IMR-90 (cell line): Measurements from ENCODE around the gene CDRT4. TPM values are rescaled to one million over a fixed set of nuclear protein-coding genes. Genes with fewer than 3 reads are reported as not detected.

Experiments used
- ATAC-seq: fragments of 200-7000 bp; cut with Tn5 transposase; 2 replicates; pipeline ENCODE4 v1.9.1; 2020; ENCODE audit warnings: low read depth, mild to moderate bottlenecking, moderate library complexity
- BruUV-seq: library from RNA; stranded (reverse); fragments of 400-500 nt; replicated peaks from 2 replicates; lab custom pipeline; 2021; lab: Mats Ljungman, UMichigan
- CTCF ChIA-PET: fragments of 300-600 bp; formaldehyde crosslinking; extraction: SDS; loops from one replicate; lab custom pipeline; 2021; ENCODE audit warnings: antibody characterized with exemption; lab: Yijun Ruan, JAX
- POLR2A ChIA-PET: fragments of 300-600 bp; sonication (Branson Sonifier 250); formaldehyde crosslinking; loops from one replicate; lab custom pipeline; 2022; ENCODE audit warnings: antibody characterized with exemption; ENCODE audit not compliant: unreplicated experiment; lab: Charles Lee
- DNase-seq: peaks from one replicate; pipeline ENCODE4 v3.0.0; 2013
- H2AFZ ChIP-seq: replicated peaks from 2 replicates; pipeline ENCODE3; 2013; ENCODE audit warnings: low read length, mild to moderate bottlenecking; ENCODE audit not compliant: poor library complexity
- H2AK5ac ChIP-seq: 2 replicates; pipeline ENCODE4 v1.6.1; 2013; ENCODE audit warnings: low read depth, low read length, inconsistent platforms
- H2AK9ac ChIP-seq: replicated peaks from 2 replicates; pipeline ENCODE3; 2013; ENCODE audit warnings: mild to moderate bottlenecking, low read depth, low read length, moderate library complexity; ENCODE audit not compliant: poor library complexity
- H2BK120ac ChIP-seq: 2 replicates; pipeline ENCODE4 v1.6.1; 2013; ENCODE audit warnings: low read depth, low read length, inconsistent platforms
- H2BK15ac ChIP-seq: 3 replicates; pipeline ENCODE4 v1.6.1; 2013; ENCODE audit warnings: low read depth, low read length, inconsistent platforms
- H2BK20ac ChIP-seq: 2 replicates; pipeline ENCODE4 v1.6.1; 2013; ENCODE audit warnings: low read depth, mild to moderate bottlenecking, inconsistent platforms, low read length, moderate library complexity
- H2BK5ac ChIP-seq: 2 replicates; pipeline ENCODE4 v1.6.1; 2013; ENCODE audit warnings: mild to moderate bottlenecking, low read depth, low read length, inconsistent platforms; ENCODE audit not compliant: poor library complexity, severe bottlenecking
- H3K14ac ChIP-seq: replicated peaks from 2 replicates; pipeline ENCODE4 v1.6.1; 2013; ENCODE audit warnings: low read depth, low read length, inconsistent platforms
- H3K18ac ChIP-seq: 2 replicates; pipeline ENCODE4 v1.6.1; 2013; ENCODE audit warnings: low read depth, low read length, control low read depth
- H3K23ac ChIP-seq: 2 replicates; pipeline ENCODE4 v1.6.1; 2013; ENCODE audit warnings: low read depth, low read length, inconsistent platforms
- H3K27ac ChIP-seq: 2 replicates; pipeline ENCODE4 v1.5.1; 2013; ENCODE audit warnings: mild to moderate bottlenecking, control low read depth, low read length; ENCODE audit not compliant: insufficient read depth
- H3K27me3 ChIP-seq: 2 replicates; pipeline ENCODE4 v1.6.1; 2013; ENCODE audit warnings: low read length; ENCODE audit not compliant: control insufficient read depth, insufficient read depth
- H3K36me3 ChIP-seq: 2 replicates; pipeline ENCODE4 v1.6.1; 2013; ENCODE audit warnings: low read length, mixed read lengths; ENCODE audit not compliant: control insufficient read depth, insufficient read depth
- H3K4ac ChIP-seq: 2 replicates; pipeline ENCODE4 v1.6.1; 2013; ENCODE audit warnings: low read depth, low read length, inconsistent platforms
- H3K4me1 ChIP-seq: 2 replicates; pipeline ENCODE4 v1.6.1; 2013; ENCODE audit warnings: low read length, mixed read lengths; ENCODE audit not compliant: control insufficient read depth, insufficient read depth
- H3K4me2 ChIP-seq: 2 replicates; pipeline ENCODE4 v1.6.1; 2013; ENCODE audit warnings: low read depth, mild to moderate bottlenecking, control low read depth, low read length, moderate library complexity
- H3K4me3 ChIP-seq: 2 replicates; pipeline ENCODE4 v1.5.1; 2013; ENCODE audit warnings: low read depth, mild to moderate bottlenecking, control low read depth, low read length, moderate library complexity; ENCODE audit not compliant: insufficient read depth
- H3K56ac ChIP-seq: 2 replicates; pipeline ENCODE4 v1.6.1; 2013; ENCODE audit warnings: low read length, inconsistent platforms; ENCODE audit not compliant: insufficient read depth; ENCODE audit errors: extremely low read depth
- H3K79me1 ChIP-seq, 2 experiments: 2 replicates each; pipeline ENCODE4 v1.6.1; 2013; ENCODE audit warnings: low read length in 2 of 2, inconsistent platforms in 1 of 2, low read depth in 1 of 2
- H3K9ac ChIP-seq: 2 replicates; pipeline ENCODE4 v1.6.1; 2013; ENCODE audit warnings: low read depth, low read length, control low read depth
- H3K9me1 ChIP-seq: 2 replicates; pipeline ENCODE4 v1.6.1; 2013; ENCODE audit warnings: low read length, inconsistent platforms; ENCODE audit not compliant: insufficient read depth
- H3K9me3 ChIP-seq: 2 replicates; pipeline ENCODE4 v1.6.1; 2013; ENCODE audit warnings: low read length; ENCODE audit not compliant: control insufficient read depth, insufficient read depth
- H4K20me1 ChIP-seq: 2 replicates; pipeline ENCODE4 v1.6.1; 2013; ENCODE audit warnings: low read length, inconsistent platforms; ENCODE audit not compliant: insufficient read depth
- H4K5ac ChIP-seq: 2 replicates; pipeline ENCODE4 v1.6.1; 2013; ENCODE audit warnings: mild to moderate bottlenecking, low read depth, low read length, control low read depth
- H4K8ac ChIP-seq, 2 experiments: 2 replicates each; pipeline ENCODE4 v1.6.1; 2013; ENCODE audit warnings: low read depth in 2 of 2, low read length in 2 of 2, control low read depth in 1 of 2, inconsistent platforms in 1 of 2
- H4K91ac ChIP-seq: 2 replicates; pipeline ENCODE4 v1.6.1; 2013; ENCODE audit warnings: low read depth, low read length, inconsistent platforms; ENCODE audit not compliant: insufficient read depth
- CEBPB ChIP-seq: IDR thresholded peaks from 2 replicates; pipeline ENCODE4 v1.6.1; 2012; ENCODE audit warnings: low read depth, low read length, improper control_type of control experiment
- FOS ChIP-seq: fragments of 150-350 bp; IDR thresholded peaks from 2 replicates; pipeline ENCODE4 v1.6.1; 2016; ENCODE audit warnings: low read depth, low read length
- MAZ ChIP-seq: IDR thresholded peaks from 2 replicates; pipeline ENCODE4 v1.6.1; 2012; ENCODE audit warnings: low read depth, mild to moderate bottlenecking, low read length, improper control_type of control experiment, moderate library complexity, borderline replicate concordance
- MXI1 ChIP-seq: IDR thresholded peaks from 2 replicates; pipeline ENCODE4 v1.6.1; 2012; ENCODE audit warnings: low read depth, mild to moderate bottlenecking, low read length, moderate library complexity, borderline replicate concordance
- NFE2L2 ChIP-seq: fragments of 150-350 bp; IDR thresholded peaks from 2 replicates; pipeline ENCODE4 v1.6.1; 2016; ENCODE audit warnings: low read depth, mild to moderate bottlenecking, low read length
- WGBS, 2 experiments: methylation state at CpG; one replicate each; pipeline versions ENCODE4 v1.1.5 to v1.1.7; 2013; ENCODE audit warnings: missing lambda C conversion rate in 2 of 2; ENCODE audit not compliant: insufficient read length in 1 of 2; ENCODE audit errors: extremely low coverage in 2 of 2; 5-methylcytosine and 5-hydroxymethylcytosine counted together
- dilution Hi-C: fragments of 300-500 bp; cut with HindIII; formaldehyde crosslinking; loops from one replicate; pipeline ENCODE4 v1.14.3; 2018; ENCODE audit warnings: low sequenced_read_pairs; ENCODE audit not compliant: unreplicated experiment
- in situ Hi-C: fragments of 300-500 bp; cut with MboI; formaldehyde crosslinking; loops from 3 replicates; pipeline ENCODE4 v1.14.3; 2019; ENCODE audit warnings: low sequenced_read_pairs, inconsistent platforms, mixed read lengths
- intact Hi-C: fragments of 100-400 bp; cut with micrococcal nuclease; formaldehyde crosslinking; loops from 2 replicates; pipeline ENCODE4 v1.10.0; 2022
- polyA plus RNA-seq, 3 experiments: library from polyadenylated mRNA; depleted of rRNA; stranded (reverse); fragments of >200 nt; gene quantifications; 2 replicates each; pipeline ENCODE4 v1.2.3, GENCODE V29; 2012; ENCODE audit warnings: low replicate concordance in 1 of 3
- total RNA-seq: library from RNA; depleted of rRNA; stranded (reverse); fragments of >200 nt; gene quantifications from 2 replicates; pipeline ENCODE4 v1.2.3, GENCODE V29; 2012

Gene CDRT4
- total and polyA plus RNA-seq, 2 of the 4 experiments (the other 2 are of a cell fraction) = 0.90 to 3.7 TPM

GRCh38 chr17:15492791-15493692 lies 25.6 kb upstream of the CDRT4 start:
- Histone ChIP-seq H3K36me3 (peaks cover 4% of the 10 kb centered on the region), H2BK15ac (no peak overlapping the region), H4K91ac (no peak overlapping the region), H4K5ac (no peak overlapping the region), H3K27ac (no peak overlapping the region), H3K4me2 (no peak overlapping the region), H3K9ac (no peak overlapping the region), H2BK20ac (no peak overlapping the region), H3K4me1 (peaks cover 4% of the 10 kb centered on the region), H4K8ac (no peak overlapping the region), H3K23ac (no peak overlapping the region), H3K4ac (no peak overlapping the region), H2BK120ac (no peak overlapping the region), H2AFZ (no peak overlapping the region), H2AK9ac (no peak overlapping the region), H4K20me1 (no peaks in the 10 kb centered on the region), H3K18ac (no peak overlapping the region), H3K14ac (no peak overlapping the region), H3K79me1 (peaks cover 0 to 4% of the 10 kb centered on the region in 2 experiments; a peak in 1 of 4 replicates), H3K56ac (no peak overlapping the region), H3K27me3 (no peaks in the 10 kb centered on the region), H3K9me3 (no peaks in the 10 kb centered on the region), H2BK5ac (no peak overlapping the region), H3K9me1 (peaks cover 17% of the 10 kb centered on the region), H2AK5ac (peak overlapping the region; percentile 24; the same call in 1 of the 2 replicates), H3K4me3 (no peak overlapping the region)
- in situ Hi-C loops (no loop called here), intact Hi-C loops (no loop called here), dilution Hi-C loops (no loop called here)
- DNase-seq = no peak
- TF ChIP-seq NFE2L2 (no peak), MAZ (no peak), FOS (no peak), MXI1 (no peak), CEBPB (no peak)
- no peak for ATAC-seq
- ChIA-PET CTCF (interaction anchor here (1.0 kb wide), 1 partner anchor 10 kb away, joined by 3 read pairs; no protein-coding TSS in a partner anchor), POLR2A (no interaction called here)
- 98% methylated on average over 5 of the region's 8 CpGs; no CpG with 5 or more reads in 1 of the 2 experiments for WGBS, 2 experiments
- no TSS peak for BruUV-seq
